Ectodermal cell (in vitro differentiated cells): Measurements from ENCODE around the gene TMEM170B.

ENCODE experiments used
- H3K27ac ChIP-seq: 2 replicates; pipeline ENCODE4 v1.7.0; 2013; ENCODE audit warnings: mild to moderate bottlenecking, low read depth, low read length; ENCODE audit not compliant: insufficient read depth, poor library complexity, severe bottlenecking
- H3K27me3 ChIP-seq: 2 replicates; pipeline ENCODE4 v1.7.0; 2013; ENCODE audit warnings: mild to moderate bottlenecking, low read length; ENCODE audit not compliant: insufficient read depth, control insufficient read depth, poor library complexity, severe bottlenecking
- H3K36me3 ChIP-seq: one replicate; pipeline ENCODE4 v1.7.0; 2013; ENCODE audit warnings: low read length; ENCODE audit not compliant: control insufficient read depth, insufficient read depth
- H3K4me1 ChIP-seq: one replicate; pipeline ENCODE4 v1.7.0; 2013; ENCODE audit warnings: low read length; ENCODE audit not compliant: control insufficient read depth, insufficient read depth
- H3K4me3 ChIP-seq: 2 replicates; pipeline ENCODE4 v1.7.0; 2013; ENCODE audit warnings: low read depth, low read length, control low read depth; ENCODE audit not compliant: insufficient read depth
- H3K9me3 ChIP-seq: 2 replicates; pipeline ENCODE4 v1.7.0; 2013; ENCODE audit warnings: mild to moderate bottlenecking, low read length, moderate library complexity; ENCODE audit not compliant: control insufficient read depth
- WGBS, 2 experiments: methylation state at CpG; one replicate each; pipeline ENCODE4 v1.1.7; 2013; ENCODE audit warnings: missing lambda C conversion rate in 2 of 2; 5-methylcytosine and 5-hydroxymethylcytosine counted together

The TMEM170B gene

DNA sequence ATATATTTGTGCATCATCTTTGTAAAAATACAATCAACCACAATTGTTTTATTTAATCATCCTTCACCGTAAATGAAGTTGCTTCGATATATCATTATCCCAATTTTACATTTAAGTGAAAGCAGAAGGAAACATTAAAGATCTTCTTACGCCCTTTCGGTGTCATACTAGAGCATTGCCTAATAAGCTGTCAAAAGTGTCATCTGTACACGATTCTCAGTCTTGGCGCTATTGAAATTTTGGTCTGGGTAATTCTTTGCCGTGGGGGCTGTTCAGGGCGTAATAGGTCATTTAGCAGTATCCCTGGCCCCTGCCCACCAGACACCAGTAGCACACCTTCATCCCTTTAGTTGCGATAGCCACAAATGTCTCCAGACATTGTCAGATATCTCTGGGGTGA is 40.4 kb upstream of the TMEM170B start:
- H3K4me1 ChIP-seq: no peaks in the 10 kb centered on the region
- H3K36me3 ChIP-seq: no peaks in the 10 kb centered on the region
- H3K27ac ChIP-seq: no peak overlapping the region
- WGBS, 2 experiments: 93 to 96% methylated on average over 8 to 9 of the region's 9 CpGs
- H3K27me3 ChIP-seq: no peaks in the 10 kb centered on the region
- H3K4me3 ChIP-seq: no peak overlapping the region
- H3K9me3 ChIP-seq: no peaks in the 10 kb centered on the region

DNA sequence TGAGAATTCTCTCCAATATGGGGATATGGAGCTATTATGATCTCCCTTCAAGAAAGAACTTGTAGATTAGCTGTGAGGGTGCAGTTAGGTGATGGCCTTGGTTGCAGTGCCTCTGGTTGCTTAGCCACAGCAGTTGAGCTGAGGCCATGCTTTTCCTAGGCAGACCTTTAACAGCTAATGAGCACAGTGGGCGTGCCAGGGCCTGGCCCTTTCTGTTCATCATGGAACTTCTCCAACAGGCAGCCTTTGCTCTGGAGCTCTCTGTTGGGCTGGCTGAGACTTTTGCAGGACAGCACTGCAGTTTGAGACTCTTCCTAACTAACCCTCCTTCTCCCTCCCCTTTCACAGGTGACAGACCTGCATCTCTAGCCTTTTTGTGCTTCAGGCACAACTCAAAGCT is 39.7 kb upstream of the TMEM170B start:
- H3K27me3 ChIP-seq: no peaks in the 10 kb centered on the region
- WGBS, 2 experiments: 90 to 94% methylated on average over 1 of the region's 1 CpG
- H3K36me3 ChIP-seq: no peaks in the 10 kb centered on the region
- no peak overlapping the region for H3K27ac ChIP-seq
- H3K4me1 ChIP-seq: no peaks in the 10 kb centered on the region
- no peaks in the 10 kb centered on the region for H3K9me3 ChIP-seq
- no peak overlapping the region for H3K4me3 ChIP-seq

GRCh38 chr6:11500008-11500407 is 37.5 kb upstream of the TMEM170B start:
- Histone ChIP-seq H3K36me3 (no peaks in the 10 kb centered on the region), H3K27me3 (no peaks in the 10 kb centered on the region), H3K4me3 (no peak overlapping the region), H3K4me1 (no peaks in the 10 kb centered on the region), H3K27ac (no peak overlapping the region), H3K9me3 (no peaks in the 10 kb centered on the region)
- 91 to 95% methylated on average over 2 of the region's 2 CpGs for WGBS, 2 experiments

- Histone ChIP-seq H3K4me3 (no peak overlapping the region), H3K36me3 (no peaks in the 10 kb centered on the region), H3K27me3 (no peaks in the 10 kb centered on the region), H3K4me1 (no peaks in the 10 kb centered on the region), H3K27ac (no peak overlapping the region), H3K9me3 (no peaks in the 10 kb centered on the region)
- 87% methylated on average over 3 of the region's 3 CpGs; no CpG with 5 or more reads in 1 of the 2 experiments for WGBS, 2 experiments
Observed at GRCh38 chr6:11509471-11509870, 28.1 kb upstream of the TMEM170B start.

DNA sequence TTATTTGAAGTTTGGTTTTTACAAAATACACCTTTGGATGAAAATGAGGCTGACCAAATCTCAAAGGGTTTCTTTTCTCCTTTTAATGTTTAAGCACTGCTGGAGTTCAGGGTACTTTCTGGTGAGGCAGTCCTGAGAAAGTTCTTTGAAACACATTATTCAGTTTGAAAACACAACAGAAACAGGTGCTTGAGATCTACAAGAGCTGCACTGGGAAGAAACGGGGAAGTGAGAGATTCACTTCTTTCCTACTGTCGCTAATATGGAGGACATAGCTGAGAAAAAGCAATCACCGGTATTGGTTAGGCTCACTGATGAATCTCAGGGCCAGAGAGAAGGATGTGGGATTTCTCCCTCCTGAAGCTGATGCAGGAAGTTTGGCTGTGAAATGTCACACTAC is 22.9 kb upstream of the TMEM170B start:
- no peak overlapping the region for H3K27ac ChIP-seq
- H3K36me3 ChIP-seq: no peaks in the 10 kb centered on the region
- WGBS, 2 experiments: 74 to 77% methylated on average over 3 of the region's 3 CpGs
- H3K4me1 ChIP-seq: no peaks in the 10 kb centered on the region
- H3K27me3 ChIP-seq: no peaks in the 10 kb centered on the region
- no peak overlapping the region for H3K4me3 ChIP-seq
- H3K9me3 ChIP-seq: no peaks in the 10 kb centered on the region

DNA sequence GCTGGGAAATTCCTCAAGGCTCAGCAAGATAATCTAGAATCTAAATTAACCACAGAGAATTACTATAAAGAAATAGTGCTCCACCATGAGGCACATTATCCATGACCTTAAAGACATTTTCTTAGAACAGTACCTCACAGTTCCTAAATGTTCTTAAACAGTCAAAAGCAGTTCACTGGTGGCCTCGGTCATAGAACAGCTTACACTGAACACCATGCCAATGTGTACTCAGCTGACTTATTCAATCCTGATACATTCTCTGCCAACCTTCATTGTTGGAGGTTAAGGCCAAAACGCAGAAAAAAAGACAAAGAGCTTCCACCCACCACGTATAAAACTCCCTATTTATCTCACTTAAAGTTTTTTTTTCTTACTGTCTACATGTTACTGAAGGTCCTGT is 21.8 kb upstream of the TMEM170B start:
- no peak overlapping the region for H3K4me3 ChIP-seq
- H3K27ac ChIP-seq: no peak overlapping the region
- H3K27me3 ChIP-seq: no peaks in the 10 kb centered on the region
- no peaks in the 10 kb centered on the region for H3K9me3 ChIP-seq
- H3K36me3 ChIP-seq: no peaks in the 10 kb centered on the region
- H3K4me1 ChIP-seq: no peaks in the 10 kb centered on the region
- 89 to 91% methylated on average over 2 to 3 of the region's 3 CpGs for WGBS, 2 experiments

DNA sequence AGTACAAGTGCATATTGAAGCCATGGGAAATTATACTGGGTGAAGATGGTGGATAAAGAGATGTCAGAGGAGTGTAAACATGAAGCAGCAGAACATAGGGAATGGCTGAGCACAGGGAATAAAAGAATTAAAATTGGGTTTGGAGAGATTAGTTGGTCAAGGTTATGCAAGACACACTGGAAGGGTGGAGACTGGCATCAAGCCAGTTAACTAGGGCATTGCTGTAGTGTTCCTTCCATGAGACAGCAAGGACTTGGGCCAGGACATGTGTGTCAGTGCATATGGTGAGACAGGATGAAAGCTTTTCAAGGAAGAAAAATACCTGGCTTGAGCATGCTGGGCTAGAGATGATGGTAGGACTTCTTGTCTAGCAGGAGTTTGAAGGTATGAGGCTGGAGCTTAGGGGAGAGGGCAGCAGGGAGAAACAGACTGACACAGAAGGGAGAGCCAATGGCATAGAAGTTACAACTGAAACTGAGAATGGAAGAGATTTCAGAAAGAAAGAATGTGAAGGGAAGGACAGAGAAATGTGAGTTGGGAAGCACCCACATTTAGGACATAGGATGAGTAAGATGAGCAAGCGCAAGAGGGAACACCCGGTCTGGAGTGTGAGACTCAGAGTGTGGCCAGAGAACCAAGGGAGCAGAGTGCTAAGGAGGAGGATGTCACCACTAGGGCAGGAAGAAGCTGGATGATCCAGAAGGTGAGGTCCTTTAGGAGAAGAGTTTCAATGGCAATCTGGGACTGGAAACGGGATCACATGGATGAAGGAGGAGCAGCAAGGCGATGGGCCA is 14.5 kb upstream of the TMEM170B start:
- Histone ChIP-seq H3K9me3 (no peaks in the 10 kb centered on the region), H3K4me3 (no peak overlapping the region), H3K27ac (no peak overlapping the region), H3K4me1 (no peaks in the 10 kb centered on the region), H3K27me3 (no peaks in the 10 kb centered on the region), H3K36me3 (no peaks in the 10 kb centered on the region)
- WGBS, 2 experiments: 92 to 95% methylated on average over 4 of the region's 4 CpGs

- no peaks in the 10 kb centered on the region for H3K4me1 ChIP-seq
- no peaks in the 10 kb centered on the region for H3K27me3 ChIP-seq
- H3K9me3 ChIP-seq: no peaks in the 10 kb centered on the region
- H3K36me3 ChIP-seq: no peaks in the 10 kb centered on the region
- WGBS, 2 experiments: 54 to 77% methylated on average over 1 to 2 of the region's 2 CpGs
- H3K27ac ChIP-seq: no peak overlapping the region
- H3K4me3 ChIP-seq: no peak overlapping the region
Observed at GRCh38 chr6:11525468-11526155, 11.9 kb upstream of the TMEM170B start.

GRCh38 chr6:11526156-11526505 is 11.4 kb upstream of the TMEM170B start:
- Histone ChIP-seq H3K27me3 (no peaks in the 10 kb centered on the region), H3K27ac (no peak overlapping the region), H3K9me3 (no peaks in the 10 kb centered on the region), H3K4me1 (no peaks in the 10 kb centered on the region), H3K4me3 (no peak overlapping the region), H3K36me3 (no peaks in the 10 kb centered on the region)
- 91 to 100% methylated on average over 2 of the region's 3 CpGs for WGBS, 2 experiments

DNA sequence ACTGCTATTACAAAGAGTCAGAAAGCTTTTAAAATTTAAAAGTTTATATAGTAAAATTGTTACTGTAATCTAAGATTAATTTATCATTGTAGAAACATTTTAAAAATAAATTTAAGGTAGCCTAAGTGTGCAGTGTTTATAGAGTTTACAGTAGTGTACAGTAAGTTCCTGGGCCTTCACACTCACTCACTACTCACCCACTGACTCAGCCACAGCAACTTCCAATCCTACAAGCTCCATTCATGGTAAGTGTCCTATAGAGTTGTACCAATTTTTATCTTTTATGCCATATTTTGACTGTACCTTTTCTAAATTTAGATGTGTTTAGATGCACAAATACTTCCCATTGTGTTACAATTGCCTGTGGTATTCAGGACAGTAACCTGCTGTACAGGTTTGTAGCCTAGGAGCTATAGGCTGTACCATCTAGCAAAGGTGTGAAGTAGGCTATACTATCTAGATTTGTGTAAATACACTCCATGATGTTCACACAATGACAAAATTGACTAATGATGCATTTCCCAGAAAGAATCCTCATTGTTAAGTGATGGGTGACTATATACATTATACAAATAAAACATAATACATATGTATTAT is 10.2 kb upstream of the TMEM170B start:
- Histone ChIP-seq H3K27me3 (no peaks in the 10 kb centered on the region), H3K36me3 (no peaks in the 10 kb centered on the region), H3K4me3 (no peak overlapping the region), H3K4me1 (no peaks in the 10 kb centered on the region), H3K9me3 (no peaks in the 10 kb centered on the region), H3K27ac (no peak overlapping the region)
